Activated CD8-positive, alpha-beta memory T cell treated with anti-CD3 and anti-CD28 coated beads for 36 hours (primary cell): ENCODE measurements around the gene DPCD. TPM values are rescaled to one million over a fixed set of nuclear protein-coding genes. Genes with fewer than 3 reads are reported as not detected.
"Not testable (repeated sequence)": the region's sequence is repeated elsewhere in the genome, so short reads cannot be mapped to it uniquely, and the experiment has no call there.

Experiments
- CTCF ChIA-PET: fragments of 350-600 bp; sonication (Branson Sonifier 250); formaldehyde crosslinking; loops from one replicate; lab custom pipeline; 2021; ENCODE audit warnings: antibody characterized with exemption; lab: Charles Lee
- POLR2A ChIA-PET: fragments of 350-600 bp; sonication (Branson Sonifier 250); formaldehyde crosslinking; loops from one replicate; lab custom pipeline; 2021; ENCODE audit warnings: antibody characterized with exemption; lab: Charles Lee
- total RNA-seq, 2 experiments: library from RNA; stranded (reverse); gene quantifications; one replicate each; pipeline ENCODE4 v1.2.3, GENCODE V29; 2021

The DPCD gene
- total RNA-seq, 2 experiments from 2014 or later: 23.5 to 23.9 TPM

DNA sequence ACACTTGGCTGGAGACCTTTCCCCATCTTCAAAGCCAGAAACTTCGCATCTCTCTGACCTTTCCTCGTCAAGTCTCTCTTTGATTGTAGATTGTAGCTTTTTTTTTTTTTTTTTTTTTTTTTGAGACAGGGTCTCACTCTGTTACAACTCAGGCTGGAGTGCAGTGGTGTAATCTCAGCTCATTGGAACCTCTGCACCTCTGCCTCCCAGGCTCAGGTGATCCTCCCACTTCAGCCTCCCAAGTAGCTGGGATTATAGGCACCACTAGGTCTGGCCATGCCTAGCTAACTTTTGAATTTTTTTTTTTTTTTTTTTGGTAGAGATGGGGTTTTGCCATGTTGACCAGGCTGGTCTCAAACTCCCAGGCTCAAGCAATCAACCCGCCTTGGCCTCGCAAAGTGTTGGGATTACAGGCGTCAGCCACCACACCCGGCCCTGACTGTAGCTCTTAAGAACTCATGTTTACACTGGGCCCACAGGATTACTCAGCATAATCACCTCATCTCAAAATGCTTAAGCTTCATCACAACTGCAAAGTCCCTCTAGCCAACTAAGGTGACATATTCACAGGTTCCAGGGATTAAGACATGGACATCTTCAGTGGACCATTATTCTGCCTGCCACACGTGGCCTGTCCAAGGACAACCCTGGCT lies 11.8 kb upstream of the DPCD start:
- POLR2A ChIA-PET: no interaction called here

DNA sequence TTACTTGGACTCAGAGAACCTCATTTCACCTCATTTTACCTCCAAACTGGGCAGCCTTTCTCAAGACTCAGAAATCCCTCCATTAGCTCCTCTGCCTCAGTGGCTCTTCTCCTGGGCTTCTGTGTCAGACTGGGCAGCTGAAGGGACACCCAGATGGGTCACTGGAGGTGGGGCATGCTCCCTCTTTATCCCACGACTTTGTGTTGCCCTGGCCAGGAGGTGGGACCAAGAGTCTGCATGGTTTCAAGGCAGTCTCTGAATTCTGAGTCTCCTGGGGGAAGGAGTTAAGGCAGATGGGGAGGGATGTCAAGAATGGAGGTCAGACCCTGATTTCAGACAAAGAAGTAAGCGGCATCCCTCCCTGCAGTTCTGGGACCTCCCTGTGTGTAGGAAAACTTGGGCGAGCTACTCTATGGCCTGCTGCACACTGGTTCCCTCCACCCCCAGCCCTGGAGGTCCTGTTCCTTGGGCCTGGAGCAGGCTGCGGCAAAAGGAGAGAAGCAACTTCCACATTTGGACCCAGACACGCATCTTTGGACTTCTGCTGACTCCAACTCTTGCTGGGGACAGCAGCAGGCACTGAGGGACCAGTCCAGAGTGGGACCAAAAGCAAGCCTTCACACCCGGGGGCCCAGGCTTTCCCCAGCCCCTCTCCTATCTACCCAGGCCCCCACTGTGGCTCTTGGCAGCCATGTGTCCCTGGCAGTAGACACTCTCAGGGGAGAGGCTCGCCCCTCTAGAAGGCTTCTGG lies 10.8 kb upstream of the DPCD start:
- ChIA-PET POLR2A (no interaction called here), CTCF (interaction anchor here (2.6 kb wide), 1 partner anchor 7 kb away, joined by 9 read pairs; no protein-coding TSS in a partner anchor)

More for the DNA sequence above, 11.8 kb upstream of the DPCD start:
- CTCF ChIA-PET: interaction anchor here (0.6 to 0.7 kb wide), 2 partner anchors 271 to 704 kb away, joined by 3 to 6 read pairs; no protein-coding TSS in a partner anchor

DNA sequence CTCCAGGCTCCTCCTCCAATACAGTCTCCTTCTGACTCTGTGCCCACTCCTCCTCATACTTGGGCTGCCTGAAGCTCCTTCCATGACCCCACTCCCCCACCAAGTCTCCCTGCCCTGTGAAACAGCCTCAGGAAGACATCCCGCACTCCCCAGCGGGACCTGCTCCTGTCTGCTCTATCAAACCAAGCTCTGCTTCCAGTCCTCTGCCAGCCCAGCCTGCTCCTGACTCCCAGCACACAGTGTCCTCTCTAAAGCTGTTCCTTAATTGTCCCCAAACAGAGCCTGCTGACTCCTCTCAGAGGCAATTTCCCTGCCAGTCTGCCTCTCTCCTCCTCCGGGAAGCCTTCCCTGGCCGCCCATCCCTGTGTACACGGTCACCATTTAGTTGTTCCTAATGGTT lies 9.9 kb upstream of the DPCD start:
- POLR2A ChIA-PET: no interaction called here
- CTCF ChIA-PET: interaction anchor here (2.6 kb wide), 1 partner anchor 8 kb away, joined by 9 read pairs; no protein-coding TSS in a partner anchor

- ChIA-PET POLR2A (no interaction called here), CTCF (interaction anchor here (2.6 kb wide), 1 partner anchor 9 kb away, joined by 9 read pairs; no protein-coding TSS in a partner anchor)
Observed at GRCh38 chr10:101578803-101579515, 9.2 kb upstream of the DPCD start.

DNA sequence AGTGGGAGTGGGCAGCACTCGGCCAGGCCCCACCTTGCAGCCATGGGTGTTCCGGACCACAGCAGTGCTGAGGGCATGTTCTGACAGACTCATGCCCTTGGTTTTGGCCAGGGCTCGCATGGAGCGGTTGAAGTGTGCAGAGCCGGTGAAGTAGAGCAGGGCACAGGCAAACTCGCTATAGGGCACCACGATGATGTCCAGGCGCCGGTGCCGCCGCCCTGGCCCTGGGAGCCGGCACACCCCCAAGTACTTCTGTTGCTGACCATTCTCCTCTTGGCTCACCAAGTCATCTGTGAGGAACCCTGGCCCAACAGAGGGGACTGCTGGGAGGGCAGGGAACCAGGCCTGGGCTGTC lies 8.6 kb upstream of the DPCD start:
- CTCF ChIA-PET: interaction anchor here (2.6 kb wide), 1 partner anchor 9 kb away, joined by 9 read pairs; no protein-coding TSS in a partner anchor

DNA sequence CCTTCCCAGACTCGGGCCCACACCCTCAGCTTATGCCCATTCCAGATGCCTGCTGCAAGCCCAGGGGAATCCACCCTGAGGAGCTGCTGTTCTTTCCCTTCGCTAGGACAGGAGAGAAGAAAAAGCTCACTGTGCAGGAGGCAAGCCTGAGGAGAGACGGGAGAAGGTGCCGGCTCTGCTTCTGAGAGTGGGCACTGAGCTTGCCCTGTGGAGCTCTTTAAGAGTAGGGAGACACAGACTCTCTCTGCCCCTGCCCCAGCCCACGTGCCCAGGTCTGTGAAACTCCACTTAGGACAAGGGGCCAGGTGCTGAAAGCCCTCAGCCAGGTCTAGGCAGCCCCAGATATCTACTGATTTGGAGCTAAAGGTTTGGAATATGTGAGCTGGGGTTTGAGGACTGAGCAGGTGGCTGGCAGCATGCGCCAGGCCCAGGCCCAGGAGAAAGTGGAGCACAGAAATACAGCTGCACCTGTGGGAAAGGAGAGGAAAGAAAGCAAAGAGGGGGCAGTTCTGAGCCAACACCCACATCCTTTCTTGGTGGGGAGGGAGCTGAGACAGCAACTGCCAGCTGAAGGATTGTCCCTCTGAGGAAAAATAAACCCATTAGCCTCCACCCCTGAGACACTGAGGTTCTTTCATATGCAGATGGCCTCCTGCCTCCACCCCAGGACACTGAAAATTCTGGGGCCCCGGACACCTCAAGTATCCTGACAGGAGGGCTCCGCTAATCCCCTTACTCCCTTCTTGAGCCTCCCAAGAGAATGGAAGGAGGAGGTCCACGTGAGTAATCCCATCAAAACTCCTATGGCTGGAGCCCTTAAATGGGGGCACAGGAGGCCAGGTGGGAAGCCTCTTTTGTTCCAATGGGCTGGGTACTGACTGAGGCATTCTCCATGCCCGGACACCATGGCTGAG lies 7.4 kb upstream of the DPCD start:
- POLR2A ChIA-PET: no interaction called here
- CTCF ChIA-PET: interaction anchor here (1.7 kb wide), 1 partner anchor 11 kb away, joined by 5 read pairs; no protein-coding TSS in a partner anchor

More for the DNA sequence above, 8.6 kb upstream of the DPCD start:
- POLR2A ChIA-PET: no interaction called here

DNA sequence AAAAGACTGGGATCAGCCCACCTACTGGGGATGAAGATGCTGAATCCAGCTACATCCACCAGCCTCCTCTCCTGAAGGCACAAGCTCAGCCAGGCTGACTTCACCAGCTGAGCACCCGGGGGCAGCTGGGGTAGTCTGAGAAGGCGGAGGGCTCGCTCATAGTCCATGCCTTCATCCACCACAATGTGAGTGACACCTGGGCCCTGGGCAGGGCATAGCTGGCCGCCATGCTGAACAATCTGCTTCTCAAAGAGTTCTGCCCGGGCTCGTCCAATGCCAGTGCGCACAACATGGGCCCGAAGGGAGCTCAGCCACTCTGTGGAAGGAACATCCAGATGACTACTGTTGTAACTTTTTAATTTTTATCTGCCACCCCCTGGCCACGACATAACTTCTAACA lies 2.3 kb upstream of the DPCD start:
- ChIA-PET POLR2A (interaction anchor here (0.5 to 0.6 kb wide), 2 partner anchors 223 to 404 kb away, joined by 3 to 4 read pairs; no protein-coding TSS in a partner anchor), CTCF (interaction anchor here (1.3 to 2.6 kb wide), 2 partner anchors 15 to 17 kb away, joined by 5 to 8 read pairs; no protein-coding TSS in a partner anchor)

DNA sequence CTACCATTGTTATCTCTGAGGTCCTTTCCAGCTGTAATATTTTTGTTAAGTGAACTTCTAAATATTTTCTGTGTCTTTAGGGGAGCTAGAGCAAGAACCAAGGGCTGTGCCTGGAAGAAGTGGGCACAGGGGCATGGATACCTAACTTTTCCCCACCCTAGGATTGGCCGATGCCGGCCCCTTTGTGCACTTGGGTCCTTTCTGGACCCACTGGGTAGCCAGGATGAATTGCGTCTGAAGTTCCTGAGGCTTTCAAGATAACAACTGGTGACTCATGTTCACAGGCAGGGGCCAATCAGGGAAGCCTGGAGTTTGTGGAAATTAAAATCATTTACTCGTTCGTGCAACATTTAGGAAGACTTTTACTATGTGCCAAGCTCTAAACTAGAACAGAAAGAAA lies 758 bp downstream of the DPCD start:
- CTCF ChIA-PET: interaction anchor here (1.1 to 3.0 kb wide), 2 partner anchors 13 to 447 kb away, joined by 4 to 12 read pairs; no protein-coding TSS in a partner anchor

GRCh38 chr10:101593331-101593730 lies 5.2 kb downstream of the DPCD start:
- POLR2A ChIA-PET, CTCF ChIA-PET: not testable (repeated sequence)

More for the DNA sequence above, 758 bp downstream of the DPCD start:
- POLR2A ChIA-PET: no interaction called here

- ChIA-PET POLR2A (no interaction called here), CTCF (interaction anchor here (1.2 to 2.0 kb wide), 4 partner anchors 26 to 324 kb away, joined by 3 to 7 read pairs (median 4); partner anchors contain the start of gene NPM3)
Observed at GRCh38 chr10:101595591-101596433, 7.7 kb downstream of the DPCD start.

DNA sequence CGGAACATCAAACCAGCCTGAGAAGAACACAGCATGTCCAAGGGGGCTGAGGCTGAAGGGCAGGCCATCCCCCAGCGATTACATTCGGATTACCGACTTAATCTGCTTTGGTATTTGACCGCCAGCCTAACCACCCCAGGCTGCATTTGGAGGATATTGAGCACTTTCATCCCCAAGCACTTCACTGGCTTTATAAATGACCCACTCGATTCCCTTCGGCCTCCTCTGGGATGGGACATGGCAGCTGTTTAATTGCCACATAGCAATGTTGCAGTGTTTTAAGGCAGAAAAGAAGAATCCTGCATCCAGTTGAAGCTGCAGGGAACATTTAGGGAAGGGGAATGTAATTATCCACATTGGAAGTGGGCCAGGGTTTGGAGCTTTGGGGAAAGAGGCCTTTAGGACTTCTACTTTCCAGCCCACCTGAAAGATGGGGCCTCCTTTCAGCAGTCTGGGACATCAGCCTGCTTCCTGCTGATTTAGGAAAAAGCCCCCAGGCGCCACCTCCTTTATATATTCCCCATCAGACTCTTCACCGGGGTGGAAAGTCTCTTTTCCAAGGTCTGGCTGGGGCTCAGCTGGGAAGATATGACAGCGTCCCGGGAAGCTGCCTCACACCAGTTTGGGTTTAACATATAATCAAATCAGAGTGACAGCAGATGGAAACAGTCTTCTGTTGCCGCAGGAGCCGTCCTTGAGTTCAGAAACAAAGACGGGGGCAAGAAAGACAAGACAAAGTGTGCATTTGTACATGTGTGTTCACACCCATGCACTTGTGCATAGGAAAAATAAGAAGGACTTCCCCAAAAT lies 9.2 kb downstream of the DPCD start:
- POLR2A ChIA-PET: no interaction called here
- CTCF ChIA-PET: interaction anchor here (0.9 to 2.0 kb wide), 2 partner anchors 184 to 383 kb away, joined by 3 to 5 read pairs; no protein-coding TSS in a partner anchor

DNA sequence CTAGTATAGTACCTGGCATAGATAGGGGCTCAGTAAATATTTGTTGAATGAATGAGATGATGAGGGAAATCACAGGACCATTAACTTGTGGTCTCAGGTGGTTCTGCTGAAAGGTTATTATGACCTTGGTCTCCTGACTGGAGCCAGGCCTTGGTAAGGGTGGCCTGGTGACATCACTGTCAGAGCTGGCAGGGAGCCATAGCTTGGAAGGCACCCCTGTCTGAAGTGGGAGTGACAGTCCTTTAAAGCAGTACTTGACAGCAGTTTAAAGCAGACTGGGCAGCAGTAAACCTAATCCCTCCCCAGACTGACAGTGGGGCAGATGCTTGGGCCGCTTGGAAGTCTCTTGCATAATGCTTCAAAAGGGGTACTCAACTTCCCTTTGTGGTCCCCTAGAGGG lies 13.4 kb downstream of the DPCD start:
- ChIA-PET POLR2A (no interaction called here), CTCF (interaction anchor here (1.6 to 3.5 kb wide), 3 partner anchors 13 to 181 kb away, joined by 5 to 32 read pairs (median 12); partner anchors contain the start of genes DPCD, NPM3 and POLL)

- ChIA-PET CTCF (interaction anchor here (0.7 to 3.5 kb wide), 8 partner anchors 8 to 239 kb away, joined by 3 to 32 read pairs (median 4); partner anchors contain the start of genes DPCD, NPM3 and POLL), POLR2A (interaction anchor here (0.7 kb wide), 1 partner anchor 269 kb away, joined by 3 read pairs; no protein-coding TSS in a partner anchor)
Observed at GRCh38 chr10:101602761-101603398, 14.8 kb downstream of the DPCD start.

- POLR2A ChIA-PET: no interaction called here
- CTCF ChIA-PET: no interaction called here
Observed at GRCh38 chr10:101607124-101607523, 19.0 kb downstream of the DPCD start.

GRCh38 chr10:101609481-101609880 lies 21.4 kb downstream of the DPCD start:
- ChIA-PET CTCF (interaction anchor here (0.6 kb wide), 1 partner anchor 1183 kb away, joined by 3 read pairs; no protein-coding TSS in a partner anchor), POLR2A (no interaction called here)
